GM23338 (cell line): ENCODE measurements around the gene TJP2. TPM values are rescaled to one million over a fixed set of nuclear protein-coding genes. Genes with fewer than 3 reads are reported as not detected.
A peak's percentile ranks its signal among the peaks of the same experiment; 100 is the strongest.
"Not testable (repeated sequence)": the region's sequence is repeated elsewhere in the genome, so short reads cannot be mapped to it uniquely, and the experiment has no call there.

Source experiments
- ATAC-seq: fragments of 200-7000 bp; cut with Tn5 transposase; 3 replicates; pipeline ENCODE4 v1.9.1; 2020
- DNase-seq: peaks from one replicate; pipeline ENCODE4 v3.0.0-alpha.2; 2015; ENCODE audit warnings: low spot score
- H2AFZ ChIP-seq: fragments of 200-600 bp; sonication (generic); 2 replicates; pipeline ENCODE4 v1.8.0; 2016; ENCODE audit warnings: antibody characterized with exemption, mild to moderate bottlenecking, moderate library complexity
- H3F3A ChIP-seq: fragments of 200-600 bp; sonication (generic); replicated peaks from 2 replicates; pipeline ENCODE4 v1.8.0; 2017; ENCODE audit warnings: antibody characterized with exemption, mixed run types, low read depth
- H3K27ac ChIP-seq: fragments of 200-600 bp; sonication (generic); 2 replicates; pipeline ENCODE4 v1.6.1; 2016; ENCODE audit warnings: low read depth
- H3K27me3 ChIP-seq: fragments of 200-600 bp; sonication (generic); 2 replicates; pipeline ENCODE4 v1.8.0; 2016; ENCODE audit warnings: mild to moderate bottlenecking, mixed run types, moderate library complexity; ENCODE audit not compliant: insufficient read depth
- H3K36me3 ChIP-seq: fragments of 200-600 bp; sonication (generic); 2 replicates; pipeline ENCODE4 v1.8.0; 2016; ENCODE audit warnings: mild to moderate bottlenecking; ENCODE audit not compliant: insufficient read depth
- H3K4me1 ChIP-seq: fragments of 200-600 bp; sonication (generic); 2 replicates; pipeline ENCODE4 v1.8.0; 2016; ENCODE audit warnings: mild to moderate bottlenecking, moderate library complexity; ENCODE audit not compliant: insufficient read depth
- H3K4me2 ChIP-seq: fragments of 200-600 bp; sonication (generic); 2 replicates; pipeline ENCODE4 v1.7.1; 2017; ENCODE audit warnings: mixed run types
- H3K4me3 ChIP-seq: fragments of 200-600 bp; sonication (generic); 2 replicates; pipeline ENCODE4 v1.6.1; 2016; ENCODE audit warnings: mixed run types
- H3K79me2 ChIP-seq: fragments of 200-600 bp; sonication (generic); replicated peaks from 2 replicates; pipeline ENCODE4 v1.8.0; 2017; ENCODE audit warnings: mild to moderate bottlenecking; ENCODE audit not compliant: insufficient read depth
- H3K9me2 ChIP-seq: fragments of 200-600 bp; sonication (generic); 2 replicates; pipeline ENCODE4 v1.8.0; 2017; ENCODE audit not compliant: insufficient read depth
- H4K20me1 ChIP-seq: fragments of 200-600 bp; sonication (generic); replicated peaks from 2 replicates; pipeline ENCODE4 v1.8.0; 2017; ENCODE audit warnings: mild to moderate bottlenecking; ENCODE audit not compliant: insufficient read depth
- H3K27ac Mint-ChIP-seq: 2 replicates; pipeline ENCODE4 v1.8.0; 2020; ENCODE audit warnings: inconsistent platforms, mild to moderate bottlenecking, moderate library complexity, mixed read lengths
- H3K27me3 Mint-ChIP-seq: 3 replicates; pipeline ENCODE4 v1.8.0; 2022; ENCODE audit warnings: low read depth, mild to moderate bottlenecking, moderate library complexity, mixed read lengths, inconsistent platforms; ENCODE audit not compliant: insufficient read depth, poor library complexity
- H3K36me3 Mint-ChIP-seq: 3 replicates; pipeline ENCODE4 v1.8.0; 2021; ENCODE audit warnings: low read depth, mild to moderate bottlenecking, inconsistent platforms, moderate library complexity, mixed read lengths
- H3K4me1 Mint-ChIP-seq: 3 replicates; pipeline ENCODE4 v1.8.0; 2020; ENCODE audit warnings: mild to moderate bottlenecking, inconsistent platforms, mixed read lengths
- H3K4me3 Mint-ChIP-seq: 3 replicates; pipeline ENCODE4 v1.8.0; 2021; ENCODE audit warnings: moderate library complexity, mild to moderate bottlenecking, inconsistent platforms, mixed read lengths
- H3K9me3 Mint-ChIP-seq: 3 replicates; pipeline ENCODE4 v1.8.0; 2020; ENCODE audit warnings: moderate library complexity, mild to moderate bottlenecking, inconsistent platforms, mixed read lengths
- CREB1 ChIP-seq: fragments of 250-450 bp; sonication (Bioruptor Pico); IDR thresholded peaks from 2 replicates; pipeline ENCODE4 v1.5.0; 2020; ENCODE audit warnings: low read depth, mild to moderate bottlenecking, moderate library complexity
- EZH2 ChIP-seq: fragments of 200-600 bp; sonication (generic); IDR thresholded peaks from one replicate; pipeline ENCODE4 v1.8.0; 2017; ENCODE audit warnings: antibody characterized with exemption, mild to moderate bottlenecking, low read depth; ENCODE audit not compliant: unreplicated experiment
- EZH2phosphoT487 ChIP-seq: fragments of 200-600 bp; sonication (generic); IDR thresholded peaks from one replicate; pipeline ENCODE4 v1.8.1; 2018; ENCODE audit warnings: antibody characterized with exemption; ENCODE audit not compliant: unreplicated experiment
- JUNB ChIP-seq: IDR thresholded peaks from one replicate; pipeline ENCODE4 v1.6.1; 2016; ENCODE audit warnings: antibody characterized with exemption; ENCODE audit not compliant: unreplicated experiment
- POLR2AphosphoS5 ChIP-seq: IDR thresholded peaks from 2 replicates; pipeline ENCODE4 v1.6.1; 2016; ENCODE audit warnings: antibody characterized with exemption, low read depth
- REST ChIP-seq: IDR thresholded peaks from one replicate; pipeline ENCODE4 v1.6.1; 2018; ENCODE audit warnings: antibody characterized with exemption; ENCODE audit not compliant: unreplicated experiment
- STAT1 ChIP-seq: IDR thresholded peaks from one replicate; pipeline ENCODE4 v1.6.1; 2016; ENCODE audit warnings: antibody characterized with exemption; ENCODE audit not compliant: unreplicated experiment
- ZNF114 ChIP-seq: fragments of 250-450 bp; sonication (Bioruptor Pico); IDR thresholded peaks from 2 replicates; pipeline ENCODE4 v1.5.0; 2020; ENCODE audit warnings: mild to moderate bottlenecking, moderate library complexity
- ZNF331 ChIP-seq: fragments of 250-450 bp; sonication (Bioruptor Pico); IDR thresholded peaks from 2 replicates; pipeline ENCODE4 v1.5.0; 2020; ENCODE audit warnings: low read depth, mild to moderate bottlenecking, moderate library complexity
- polyA plus RNA-seq: library from polyadenylated mRNA; unstranded; fragments of >200 nt; fragmentation: Nextera tagmentation; extraction: Ambion mirVana; gene quantifications from 2 replicates; pipeline ENCODE4 v1.2.1, GENCODE V29; 2016
- total RNA-seq: library from RNA; depleted of rRNA; stranded (reverse); fragments of >200 nt; shearing (Covaris generic); gene quantifications from 2 replicates; pipeline ENCODE4 v1.2.3, GENCODE V29; 2014
- TF ChIP-seq, protein P1 (sequence below): fragments of 250-450 bp; sonication (Bioruptor Pico); IDR thresholded peaks from 2 replicates; pipeline ENCODE4 v1.5.0; 2020; ENCODE audit warnings: mild to moderate bottlenecking, moderate library complexity

The TJP2 gene
- total and polyA plus RNA-seq, 2 experiments from 2014 or later, result 37.6 to 234 TPM

DNA sequence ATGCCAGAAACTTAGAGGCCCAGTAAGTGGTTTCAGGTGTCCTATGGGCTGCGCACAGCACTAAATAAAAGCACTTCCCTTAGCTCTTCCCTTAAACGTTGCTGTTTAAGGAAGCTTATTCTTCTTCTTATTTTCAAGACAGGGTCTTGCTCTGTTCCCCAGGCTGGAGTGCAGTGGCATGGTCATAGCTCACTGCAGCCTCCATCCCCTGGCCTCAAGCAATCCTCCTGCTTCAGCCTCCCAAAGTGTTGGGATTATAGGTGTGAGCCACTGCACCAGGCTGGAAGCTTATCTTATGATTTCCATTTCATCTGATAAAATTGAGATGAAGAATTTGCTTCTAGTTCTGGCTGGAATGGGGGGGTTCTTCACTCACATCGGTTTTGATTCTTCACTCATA lies 15.6 kb upstream of the TJP2 start (continued):
- TF ChIP-seq REST (no peak), POLR2AphosphoS5 (no peak), ZNF331 (CRISPR knock-in tag) (no peak), EZH2 (no peak), ZNF114 (no peak)

DNA sequence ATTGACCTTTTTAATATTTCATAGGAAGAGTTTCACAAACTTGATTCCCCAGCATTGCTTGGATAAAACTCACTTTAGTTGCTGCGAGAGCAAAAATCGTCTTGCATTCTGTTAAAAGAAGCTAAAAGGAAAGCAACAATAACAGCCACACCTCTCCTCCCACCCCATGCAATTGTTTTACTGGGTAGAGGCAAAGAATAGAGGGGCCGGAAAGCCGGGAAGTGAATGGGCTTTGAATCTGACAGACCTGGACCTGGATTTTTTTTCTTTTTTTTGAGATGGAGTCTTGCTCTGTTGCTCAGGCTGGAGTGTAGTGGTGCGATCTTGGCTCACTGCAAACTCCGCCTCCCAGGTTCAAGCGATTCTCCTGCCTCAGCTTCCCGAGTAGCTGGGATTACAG lies 9.5 kb upstream of the TJP2 start:
- not testable (repeated sequence) for H4K20me1 ChIP-seq, H3F3A ChIP-seq, H3K27me3 Mint-ChIP-seq, H3K27me3 ChIP-seq, DNase-seq, H2AFZ ChIP-seq, H3K4me3 ChIP-seq, ATAC-seq, H3K9me3 Mint-ChIP-seq, H3K4me3 Mint-ChIP-seq, H3K36me3 ChIP-seq, H3K9me2 ChIP-seq
- Histone ChIP-seq H3K4me1 (peaks cover 28% of the 10 kb centered on the region), H3K4me2 (peak overlapping the region; percentile 58; the same call in 1 of the 2 replicates), H3K79me2 (peaks cover 57% of the 10 kb centered on the region), H3K27ac (peak overlapping the region; percentile 78)
- Mint-ChIP-seq H3K27ac (peak overlapping the region; percentile 89), H3K4me1 (peaks cover 26% of the 10 kb centered on the region), H3K36me3 (peaks cover 18% of the 10 kb centered on the region)

DNA sequence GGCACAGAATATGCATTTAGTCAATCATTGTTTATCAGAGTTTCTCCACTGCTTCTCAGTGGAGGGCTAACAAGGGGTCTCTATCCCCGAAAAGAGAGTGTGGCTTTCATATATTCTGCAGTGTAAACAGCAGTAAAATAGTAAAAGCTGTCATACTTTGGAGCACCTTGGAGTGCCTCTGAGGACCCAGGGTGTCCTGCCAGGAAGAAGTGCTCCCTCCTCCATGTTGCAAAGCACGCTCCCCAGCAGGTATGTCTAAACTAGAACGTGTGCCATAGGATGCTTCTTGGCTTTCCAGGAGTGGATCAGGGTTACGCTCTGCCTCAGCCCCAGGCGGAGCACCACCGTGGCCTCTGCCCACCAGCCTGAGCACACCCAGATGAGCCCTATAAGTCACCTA lies 8.5 kb upstream of the TJP2 start:
- H3K4me1 Mint-ChIP-seq, result peaks cover 27% of the 10 kb centered on the region
- Histone ChIP-seq H3K4me1 (peaks cover 28% of the 10 kb centered on the region), H3K4me2 (no peak overlapping the region), H3K27me3 (no peaks in the 10 kb centered on the region), H3K9me2 (peaks cover 3% of the 10 kb centered on the region; the same call in 1 of the 2 replicates), H3K4me3 (no peak overlapping the region), H4K20me1 (peaks cover 8% of the 10 kb centered on the region; the same call in 1 of the 2 replicates), H3K36me3 (no peaks in the 10 kb centered on the region), H3K27ac (peak overlapping the region; percentile 66), H3K79me2 (peaks cover 55% of the 10 kb centered on the region), H3F3A (0 out of 2 replicates have a peak, but pooled peaks cover 6% of the 10 kb centered on the region), H2AFZ (no peak overlapping the region)
- no peak overlapping the region for H3K27ac Mint-ChIP-seq
- no peak for ATAC-seq
- no peaks in the 10 kb centered on the region for H3K27me3 Mint-ChIP-seq
- H3K4me3 Mint-ChIP-seq, result no peak overlapping the region
- H3K9me3 Mint-ChIP-seq, result no peaks in the 10 kb centered on the region; the same call in 2 of the 3 replicates
- peaks cover 9% of the 10 kb centered on the region for H3K36me3 Mint-ChIP-seq
- DNase-seq, result no peak
- no peak for TF ChIP-seq CREB1 (CRISPR knock-in tag)
- TF ChIP-seq JUNB, result no peak
- no peak for TF ChIP-seq POLR2AphosphoS5
- TF ChIP-seq, protein P1, sequence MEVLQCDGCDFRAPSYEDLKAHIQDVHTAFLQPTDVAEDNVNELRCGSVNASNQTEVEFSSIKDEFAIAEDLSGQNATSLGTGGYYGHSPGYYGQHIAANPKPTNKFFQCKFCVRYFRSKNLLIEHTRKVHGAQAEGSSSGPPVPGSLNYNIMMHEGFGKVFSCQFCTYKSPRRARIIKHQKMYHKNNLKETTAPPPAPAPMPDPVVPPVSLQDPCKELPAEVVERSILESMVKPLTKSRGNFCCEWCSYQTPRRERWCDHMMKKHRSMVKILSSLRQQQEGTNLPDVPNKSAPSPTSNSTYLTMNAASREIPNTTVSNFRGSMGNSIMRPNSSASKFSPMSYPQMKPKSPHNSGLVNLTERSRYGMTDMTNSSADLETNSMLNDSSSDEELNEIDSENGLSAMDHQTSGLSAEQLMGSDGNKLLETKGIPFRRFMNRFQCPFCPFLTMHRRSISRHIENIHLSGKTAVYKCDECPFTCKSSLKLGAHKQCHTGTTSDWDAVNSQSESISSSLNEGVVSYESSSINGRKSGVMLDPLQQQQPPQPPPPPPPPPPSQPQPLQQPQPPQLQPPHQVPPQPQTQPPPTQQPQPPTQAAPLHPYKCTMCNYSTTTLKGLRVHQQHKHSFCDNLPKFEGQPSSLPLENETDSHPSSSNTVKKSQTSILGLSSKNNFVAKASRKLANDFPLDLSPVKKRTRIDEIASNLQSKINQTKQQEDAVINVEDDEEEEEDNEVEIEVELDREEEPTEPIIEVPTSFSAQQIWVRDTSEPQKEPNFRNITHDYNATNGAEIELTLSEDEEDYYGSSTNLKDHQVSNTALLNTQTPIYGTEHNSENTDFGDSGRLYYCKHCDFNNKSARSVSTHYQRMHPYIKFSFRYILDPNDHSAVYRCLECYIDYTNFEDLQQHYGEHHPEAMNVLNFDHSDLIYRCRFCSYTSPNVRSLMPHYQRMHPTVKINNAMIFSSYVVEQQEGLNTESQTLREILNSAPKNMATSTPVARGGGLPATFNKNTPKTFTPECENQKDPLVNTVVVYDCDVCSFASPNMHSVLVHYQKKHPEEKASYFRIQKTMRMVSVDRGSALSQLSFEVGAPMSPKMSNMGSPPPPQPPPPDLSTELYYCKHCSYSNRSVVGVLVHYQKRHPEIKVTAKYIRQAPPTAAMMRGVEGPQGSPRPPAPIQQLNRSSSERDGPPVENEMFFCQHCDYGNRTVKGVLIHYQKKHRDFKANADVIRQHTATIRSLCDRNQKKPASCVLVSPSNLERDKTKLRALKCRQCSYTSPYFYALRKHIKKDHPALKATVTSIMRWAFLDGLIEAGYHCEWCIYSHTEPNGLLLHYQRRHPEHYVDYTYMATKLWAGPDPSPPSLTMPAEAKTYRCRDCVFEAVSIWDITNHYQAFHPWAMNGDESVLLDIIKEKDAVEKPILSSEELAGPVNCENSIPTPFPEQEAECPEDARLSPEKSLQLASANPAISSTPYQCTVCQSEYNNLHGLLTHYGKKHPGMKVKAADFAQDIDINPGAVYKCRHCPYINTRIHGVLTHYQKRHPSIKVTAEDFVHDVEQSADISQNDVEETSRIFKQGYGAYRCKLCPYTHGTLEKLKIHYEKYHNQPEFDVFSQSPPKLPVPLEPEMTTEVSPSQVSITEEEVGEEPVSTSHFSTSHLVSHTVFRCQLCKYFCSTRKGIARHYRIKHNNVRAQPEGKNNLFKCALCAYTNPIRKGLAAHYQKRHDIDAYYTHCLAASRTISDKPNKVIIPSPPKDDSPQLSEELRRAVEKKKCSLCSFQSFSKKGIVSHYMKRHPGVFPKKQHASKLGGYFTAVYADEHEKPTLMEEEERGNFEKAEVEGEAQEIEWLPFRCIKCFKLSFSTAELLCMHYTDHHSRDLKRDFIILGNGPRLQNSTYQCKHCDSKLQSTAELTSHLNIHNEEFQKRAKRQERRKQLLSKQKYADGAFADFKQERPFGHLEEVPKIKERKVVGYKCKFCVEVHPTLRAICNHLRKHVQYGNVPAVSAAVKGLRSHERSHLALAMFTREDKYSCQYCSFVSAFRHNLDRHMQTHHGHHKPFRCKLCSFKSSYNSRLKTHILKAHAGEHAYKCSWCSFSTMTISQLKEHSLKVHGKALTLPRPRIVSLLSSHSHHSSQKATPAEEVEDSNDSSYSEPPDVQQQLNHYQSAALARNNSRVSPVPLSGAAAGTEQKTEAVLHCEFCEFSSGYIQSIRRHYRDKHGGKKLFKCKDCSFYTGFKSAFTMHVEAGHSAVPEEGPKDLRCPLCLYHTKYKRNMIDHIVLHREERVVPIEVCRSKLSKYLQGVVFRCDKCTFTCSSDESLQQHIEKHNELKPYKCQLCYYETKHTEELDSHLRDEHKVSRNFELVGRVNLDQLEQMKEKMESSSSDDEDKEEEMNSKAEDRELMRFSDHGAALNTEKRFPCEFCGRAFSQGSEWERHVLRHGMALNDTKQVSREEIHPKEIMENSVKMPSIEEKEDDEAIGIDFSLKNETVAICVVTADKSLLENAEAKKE, result no peak
- no peak for TF ChIP-seq STAT1
- TF ChIP-seq EZH2phosphoT487, result no peak
- no peak for TF ChIP-seq ZNF331 (CRISPR knock-in tag)
- TF ChIP-seq ZNF114, result no peak
